Measurements from ENCODE around the gene TLN1. TPM values are rescaled to one million over a fixed set of nuclear protein-coding genes. Genes with fewer than 3 reads are reported as not detected.

Gene TLN1
- total RNA-seq, 3 donors from 2014 or later: 163 to 497 (median 215) TPM

DNA sequence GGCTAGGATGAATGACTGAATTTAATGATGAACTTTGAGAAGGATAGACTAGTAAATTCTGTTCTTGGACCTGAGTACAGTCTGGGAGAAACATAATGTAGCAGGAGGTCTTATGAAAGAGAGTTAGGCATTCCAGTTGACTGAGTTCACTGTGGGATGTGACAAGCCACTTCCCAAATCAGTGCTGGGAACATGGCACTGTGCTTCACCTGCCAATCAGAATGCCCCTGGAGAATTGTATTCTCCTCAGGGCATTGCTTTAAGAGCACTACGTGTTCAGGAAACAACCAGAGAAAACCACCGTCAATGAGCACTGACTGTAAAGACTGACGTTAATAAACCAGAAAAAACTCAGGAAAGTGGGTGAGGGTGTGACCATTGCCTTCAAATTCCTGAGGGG lies 72.7 kb downstream of the TLN1 start:
- TF ChIP-seq POLR2A (IDR thresholded peaks at IDR 0.05): no peak
- TF ChIP-seq, protein P1, sequence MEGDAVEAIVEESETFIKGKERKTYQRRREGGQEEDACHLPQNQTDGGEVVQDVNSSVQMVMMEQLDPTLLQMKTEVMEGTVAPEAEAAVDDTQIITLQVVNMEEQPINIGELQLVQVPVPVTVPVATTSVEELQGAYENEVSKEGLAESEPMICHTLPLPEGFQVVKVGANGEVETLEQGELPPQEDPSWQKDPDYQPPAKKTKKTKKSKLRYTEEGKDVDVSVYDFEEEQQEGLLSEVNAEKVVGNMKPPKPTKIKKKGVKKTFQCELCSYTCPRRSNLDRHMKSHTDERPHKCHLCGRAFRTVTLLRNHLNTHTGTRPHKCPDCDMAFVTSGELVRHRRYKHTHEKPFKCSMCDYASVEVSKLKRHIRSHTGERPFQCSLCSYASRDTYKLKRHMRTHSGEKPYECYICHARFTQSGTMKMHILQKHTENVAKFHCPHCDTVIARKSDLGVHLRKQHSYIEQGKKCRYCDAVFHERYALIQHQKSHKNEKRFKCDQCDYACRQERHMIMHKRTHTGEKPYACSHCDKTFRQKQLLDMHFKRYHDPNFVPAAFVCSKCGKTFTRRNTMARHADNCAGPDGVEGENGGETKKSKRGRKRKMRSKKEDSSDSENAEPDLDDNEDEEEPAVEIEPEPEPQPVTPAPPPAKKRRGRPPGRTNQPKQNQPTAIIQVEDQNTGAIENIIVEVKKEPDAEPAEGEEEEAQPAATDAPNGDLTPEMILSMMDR (IDR thresholded peaks at IDR 0.05): no peak
- no peak for TF ChIP-seq POLR2AphosphoS5 (IDR thresholded peaks at IDR 0.05)
- Histone ChIP-seq H3K36me3 (no peaks in the 10 kb centered on the region), H3K4me3 (peak overlapping the region; percentile 89 to 96 (median 92)), H3K27me3 (no peaks in the 10 kb centered on the region), H3K27ac (peak overlapping the region; percentile 98), H3K9me3 (no peaks in the 10 kb centered on the region), H3K4me1 (no peaks in the 10 kb centered on the region)
- DNase-seq (ENCODE audit: low spot score in 2 of 2): no peak
- intact Hi-C loops (cut with DNase I; ENCODE audit: low total_unique reads): loop anchor here (5.0 kb wide), 1 partner anchor 173 kb away; no protein-coding TSS in a partner anchor

- peak overlapping the region; percentile 89 to 96 (median 92) for H3K4me3 ChIP-seq
- intact Hi-C loops (cut with DNase I; ENCODE audit: low total_unique reads): loop anchor here (5.0 kb wide), 1 partner anchor 173 kb away; no protein-coding TSS in a partner anchor
- no peaks in the 10 kb centered on the region for H3K27me3 ChIP-seq
- peak overlapping the region; percentile 98 for H3K27ac ChIP-seq
- DNase-seq (ENCODE audit: low spot score in 2 of 2): peak in 1 of 2 donors; percentile 49
- H3K4me1 ChIP-seq: no peaks in the 10 kb centered on the region
- TF ChIP-seq, protein P1 (IDR thresholded peaks at IDR 0.05): no peak
- TF ChIP-seq POLR2AphosphoS5 (IDR thresholded peaks at IDR 0.05) (no peak), POLR2A (IDR thresholded peaks at IDR 0.05) (no peak)
- H3K9me3 ChIP-seq: no peaks in the 10 kb centered on the region
- H3K36me3 ChIP-seq: no peaks in the 10 kb centered on the region
Measured at GRCh38 chr9:35658968-35659220, 73.1 kb downstream of the TLN1 start.

DNA sequence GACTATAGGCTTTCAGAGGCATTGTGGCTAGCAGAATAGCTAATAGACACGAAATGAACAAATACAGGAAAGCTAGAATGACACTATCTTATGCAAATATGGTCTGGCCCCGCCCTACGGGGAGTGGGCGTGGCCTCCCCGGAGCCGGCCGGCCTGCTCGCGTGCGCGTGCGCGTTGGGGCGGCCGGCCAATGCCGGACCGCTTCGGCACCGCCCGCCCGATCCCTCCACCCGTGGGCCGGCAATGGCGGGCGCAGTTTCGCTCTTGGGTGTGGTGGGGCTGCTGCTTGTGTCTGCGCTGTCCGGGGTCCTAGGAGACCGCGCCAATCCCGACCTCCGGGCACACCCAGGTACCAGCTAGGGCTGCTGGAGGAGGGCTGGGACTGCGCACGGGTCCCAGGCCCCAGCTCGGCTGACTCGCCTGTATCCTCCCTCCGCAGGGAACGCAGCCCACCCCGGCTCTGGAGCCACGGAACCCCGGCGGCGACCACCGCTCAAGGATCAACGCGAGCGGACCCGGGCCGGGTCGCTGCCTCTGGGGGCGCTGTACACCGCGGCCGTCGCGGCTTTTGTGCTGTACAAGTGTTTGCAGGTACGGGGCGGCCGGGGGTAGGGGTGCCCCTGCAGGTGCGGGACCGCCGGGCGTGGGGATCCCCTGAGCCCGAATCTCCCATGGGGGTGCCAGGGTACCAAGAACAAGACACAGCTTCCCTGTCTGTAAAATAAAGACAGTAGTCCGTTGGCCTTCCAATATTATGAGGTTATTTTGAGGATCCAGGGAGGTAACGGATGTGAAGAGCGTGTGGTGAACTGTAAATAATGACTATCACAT lies 73.6 kb downstream of the TLN1 start, which contains the start of gene CCDC107:
TSS of gene CCDC107 (plus strand) at position 156 of the 831 bp plus-strand sequence. CDS start at position 244, 88 bp downstream.
- TF ChIP-seq, protein P1 (IDR thresholded peaks at IDR 0.05): peak; percentile 37 to 75 (median 48)
- TF ChIP-seq POLR2A (IDR thresholded peaks at IDR 0.05) (peak; percentile 52), POLR2AphosphoS5 (IDR thresholded peaks at IDR 0.05) (peak in 2 of 3 donors; percentile 22 to 23)
- intact Hi-C loops (cut with DNase I; ENCODE audit: low total_unique reads): loop anchor here (5.0 kb wide), 1 partner anchor 174 kb away; no protein-coding TSS in a partner anchor
- Histone ChIP-seq H3K9me3 (no peaks in the 10 kb centered on the region), H3K27ac (peak within 1 kb of the TSS; percentile 98), H3K27me3 (no peaks in the 10 kb centered on the region), H3K4me1 (no peaks in the 10 kb centered on the region), H3K4me3 (peak within 1 kb of the TSS; percentile 89 to 96 (median 92)), H3K36me3 (no peaks in the 10 kb centered on the region)
- peak; percentile 75 to 79 for DNase-seq (ENCODE audit: low spot score in 2 of 2)

- Histone ChIP-seq H3K4me1 (no peaks in the 10 kb centered on the region), H3K27ac (peak within 1 kb of the TSS; percentile 98), H3K4me3 (peak within 1 kb of the TSS; percentile 89 to 96 (median 92)), H3K36me3 (no peaks in the 10 kb centered on the region), H3K9me3 (no peaks in the 10 kb centered on the region), H3K27me3 (no peaks in the 10 kb centered on the region)
- DNase-seq (ENCODE audit: low spot score in 2 of 2): peak; percentile 94 to 98
- peak; percentile 64 to 97 (median 88) for TF ChIP-seq POLR2AphosphoS5 (IDR thresholded peaks at IDR 0.05)
- TF ChIP-seq, protein P1 (IDR thresholded peaks at IDR 0.05): peak; percentile 46 to 65 (median 56)
- TF ChIP-seq POLR2A (IDR thresholded peaks at IDR 0.05): peak; percentile 36
- intact Hi-C loops (cut with DNase I; ENCODE audit: low total_unique reads): loop anchor here (5.0 kb wide), 1 partner anchor 175 kb away; no protein-coding TSS in a partner anchor
Measured at GRCh38 chr9:35657546-35658136, 74.4 kb downstream of the TLN1 start, which contains the start of gene RMRP. Gene RMRP (minus strand): TSS chr9:35658019.

Data from breast epithelium (tissue), 4 donors.